Endodermal cell (in vitro differentiated cells): ENCODE data around the gene PTPN22. TPM values are rescaled to one million over a fixed set of nuclear protein-coding genes. Genes with fewer than 3 reads are reported as not detected.

ENCODE experiments used
- DNase-seq: peaks from one replicate; pipeline ENCODE4 v3.0.0-alpha.2; 2017
- H3K27ac ChIP-seq: 2 replicates; pipeline ENCODE4 v1.5.1; 2013; ENCODE audit warnings: mild to moderate bottlenecking, low read depth, low read length, moderate library complexity
- H3K27me3 ChIP-seq: 2 replicates; pipeline ENCODE4 v1.6.1; 2013; ENCODE audit warnings: mild to moderate bottlenecking, low read length, moderate library complexity; ENCODE audit not compliant: insufficient read depth, control insufficient read depth, poor library complexity, severe bottlenecking
- H3K36me3 ChIP-seq: 2 replicates; pipeline ENCODE4 v1.7.0; 2013; ENCODE audit warnings: mild to moderate bottlenecking, low read length, moderate library complexity; ENCODE audit not compliant: control insufficient read depth, insufficient read depth
- H3K4me1 ChIP-seq: one replicate; pipeline ENCODE4 v1.7.0; 2013; ENCODE audit warnings: low read length; ENCODE audit not compliant: control insufficient read depth, insufficient read depth
- H3K4me3 ChIP-seq: 2 replicates; pipeline ENCODE4 v1.5.1; 2013; ENCODE audit warnings: mild to moderate bottlenecking, low read length, moderate library complexity
- H3K9ac ChIP-seq: 2 replicates; pipeline ENCODE4 v1.6.1; 2013; ENCODE audit warnings: mild to moderate bottlenecking, low read length, moderate library complexity; ENCODE audit not compliant: poor library complexity, severe bottlenecking; ENCODE audit errors: extremely low read depth
- H3K9me3 ChIP-seq: 2 replicates; pipeline ENCODE4 v1.6.1; 2013; ENCODE audit warnings: mild to moderate bottlenecking, low read length, moderate library complexity; ENCODE audit not compliant: control insufficient read depth
- H3K27ac Mint-ChIP-seq: 2 replicates; pipeline ENCODE4 v1.8.0; 2020; ENCODE audit warnings: mixed read lengths
- H3K27me3 Mint-ChIP-seq: 2 replicates; pipeline ENCODE4 v1.8.0; 2021; ENCODE audit warnings: mild to moderate bottlenecking, mixed read lengths; ENCODE audit not compliant: insufficient read depth
- H3K36me3 Mint-ChIP-seq: 2 replicates; pipeline ENCODE4 v1.8.0; 2020; ENCODE audit warnings: low read depth, mixed read lengths
- H3K4me1 Mint-ChIP-seq: 2 replicates; pipeline ENCODE4 v1.8.0; 2020; ENCODE audit warnings: mixed read lengths
- H3K4me3 Mint-ChIP-seq: 2 replicates; pipeline ENCODE4 v1.8.0; 2020; ENCODE audit warnings: mild to moderate bottlenecking, moderate library complexity, mixed read lengths
- H3K9me3 Mint-ChIP-seq: 2 replicates; pipeline ENCODE4 v1.8.0; 2020; ENCODE audit warnings: mild to moderate bottlenecking, mixed read lengths
- CTCF ChIP-seq: fragments of 200-600 bp; sonication (generic); conservative IDR thresholded peaks from 2 replicates; pipeline ENCODE4 v1.5.0; 2021; ENCODE audit warnings: antibody characterized with exemption, mild to moderate bottlenecking
- WGBS, 2 experiments: methylation state at CpG; one replicate each; pipeline versions ENCODE4 v1.1.5 to v1.1.7; 2013; ENCODE audit warnings: missing lambda C conversion rate in 2 of 2, mixed read lengths in 1 of 2; ENCODE audit not compliant: insufficient coverage in 1 of 2, insufficient read length in 1 of 2; 5-methylcytosine and 5-hydroxymethylcytosine counted together
- total RNA-seq, 2 donors: library from RNA; stranded (reverse); fragmentation: NEBNext Ultra II Directional in 1 of 2; extraction: Animal tissue kit (Norgen Biotek cat#: 25700) in 1 of 2; gene quantifications; 2 replicates in 1 of 2; 3 replicates in 1 of 2; pipeline ENCODE4 v1.2.1, GENCODE V29; 2021

The PTPN22 gene
- total RNA-seq, 2 donors from 2014 or later: not detected

DNA sequence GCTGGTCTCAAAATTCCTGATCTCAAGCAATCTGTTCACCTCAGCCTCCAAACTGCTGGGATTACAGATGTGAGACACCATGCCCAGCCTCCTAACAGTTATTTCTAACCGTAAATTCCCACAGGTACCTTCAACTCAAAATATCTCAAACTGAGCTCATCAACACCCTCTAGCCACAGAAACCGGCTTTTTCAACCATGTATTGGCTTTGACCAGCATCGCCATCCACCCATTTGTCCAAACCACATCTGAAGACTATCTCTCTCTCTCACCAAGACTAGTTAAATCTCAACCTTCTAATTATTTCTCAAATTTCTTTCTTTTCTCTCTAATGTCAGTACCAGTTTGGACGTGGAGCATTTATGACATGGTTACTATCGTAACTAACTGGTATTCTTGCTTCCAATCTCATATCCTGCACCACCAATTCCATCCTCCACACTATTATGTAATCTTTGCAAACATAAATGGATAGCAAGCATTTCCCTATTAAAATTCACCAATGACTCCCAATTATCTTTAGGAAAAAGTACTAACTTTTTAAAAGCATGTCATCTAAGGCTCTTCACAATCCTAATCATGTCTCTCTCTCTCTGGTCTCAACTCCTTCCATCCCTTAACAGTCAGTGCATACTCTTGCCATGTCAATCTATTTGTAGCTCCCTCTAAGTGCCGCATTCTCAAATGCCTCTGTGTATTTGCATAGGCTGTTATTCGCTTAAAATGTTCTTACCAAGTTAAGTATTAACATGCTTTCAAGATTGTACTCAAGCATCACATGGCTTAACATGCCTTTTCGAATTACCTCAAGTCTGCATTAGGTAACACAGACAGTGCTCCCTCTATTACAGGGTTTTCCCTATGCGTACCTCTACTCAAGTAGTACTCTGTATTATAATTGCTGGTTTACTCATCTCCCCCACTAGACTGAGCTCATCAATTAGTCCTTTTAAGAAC lies 77.4 kb downstream of the PTPN22 start:
- no peak overlapping the region for H3K27ac ChIP-seq
- no peaks in the 10 kb centered on the region for H3K27me3 ChIP-seq
- Mint-ChIP-seq H3K27me3 (no peaks in the 10 kb centered on the region), H3K36me3 (peaks cover 26% of the 10 kb centered on the region), H3K9me3 (no peaks in the 10 kb centered on the region), H3K4me1 (peaks cover 12% of the 10 kb centered on the region), H3K4me3 (no peak overlapping the region), H3K27ac (no peak overlapping the region)
- WGBS, 2 experiments: 92 to 93% methylated on average over 7 to 9 of the region's 9 CpGs
- no peaks in the 10 kb centered on the region for H3K9me3 ChIP-seq
- no peak overlapping the region for H3K9ac ChIP-seq
- peaks cover 42% of the 10 kb centered on the region for H3K36me3 ChIP-seq
- no peak for DNase-seq
- TF ChIP-seq CTCF: no peak
- no peak overlapping the region for H3K4me3 ChIP-seq
- no peaks in the 10 kb centered on the region for H3K4me1 ChIP-seq

GRCh38 chr1:113792986-113793385 lies 78.5 kb downstream of the PTPN22 start:
- H3K27ac Mint-ChIP-seq: no peak overlapping the region
- no peak for DNase-seq
- no peak overlapping the region for H3K4me3 Mint-ChIP-seq
- TF ChIP-seq CTCF: no peak
- H3K4me1 Mint-ChIP-seq: peaks cover 18% of the 10 kb centered on the region
- H3K27me3 ChIP-seq: no peaks in the 10 kb centered on the region
- H3K27me3 Mint-ChIP-seq: no peaks in the 10 kb centered on the region
- 91 to 100% methylated on average over 1 of the region's 1 CpG for WGBS, 2 experiments
- no peaks in the 10 kb centered on the region for H3K9me3 Mint-ChIP-seq
- peaks cover 42% of the 10 kb centered on the region for H3K36me3 ChIP-seq
- no peaks in the 10 kb centered on the region for H3K9me3 ChIP-seq
- no peak overlapping the region for H3K4me3 ChIP-seq
- no peak overlapping the region for H3K27ac ChIP-seq
- peaks cover 26% of the 10 kb centered on the region for H3K36me3 Mint-ChIP-seq
- no peaks in the 10 kb centered on the region for H3K4me1 ChIP-seq
- H3K9ac ChIP-seq: no peak overlapping the region

GRCh38 chr1:113792471-113792870 lies 79.0 kb downstream of the PTPN22 start:
- no peaks in the 10 kb centered on the region for H3K27me3 ChIP-seq
- Mint-ChIP-seq H3K27ac (no peak overlapping the region), H3K36me3 (peaks cover 21% of the 10 kb centered on the region), H3K27me3 (no peaks in the 10 kb centered on the region), H3K4me1 (peaks cover 18% of the 10 kb centered on the region), H3K4me3 (no peak overlapping the region), H3K9me3 (no peaks in the 10 kb centered on the region)
- H3K4me1 ChIP-seq: no peaks in the 10 kb centered on the region
- WGBS, 2 experiments: 92 to 100% methylated on average over 4 to 5 of the region's 5 CpGs
- no peak overlapping the region for H3K9ac ChIP-seq
- no peak for DNase-seq
- H3K27ac ChIP-seq: no peak overlapping the region
- H3K9me3 ChIP-seq: no peaks in the 10 kb centered on the region
- TF ChIP-seq CTCF: no peak
- H3K36me3 ChIP-seq: peaks cover 37% of the 10 kb centered on the region
- H3K4me3 ChIP-seq: no peak overlapping the region
